Measurements from ENCODE around the gene EXOC3. TPM values are rescaled to one million over a fixed set of nuclear protein-coding genes. Genes with fewer than 3 reads are reported as not detected.

Gene EXOC3
- total and polyA plus RNA-seq, 2 of the 8 experiments (the other 6 are each of a cell fraction or from before 2014, with no cell fraction given) = 14.4 to 30.0 TPM

DNA sequence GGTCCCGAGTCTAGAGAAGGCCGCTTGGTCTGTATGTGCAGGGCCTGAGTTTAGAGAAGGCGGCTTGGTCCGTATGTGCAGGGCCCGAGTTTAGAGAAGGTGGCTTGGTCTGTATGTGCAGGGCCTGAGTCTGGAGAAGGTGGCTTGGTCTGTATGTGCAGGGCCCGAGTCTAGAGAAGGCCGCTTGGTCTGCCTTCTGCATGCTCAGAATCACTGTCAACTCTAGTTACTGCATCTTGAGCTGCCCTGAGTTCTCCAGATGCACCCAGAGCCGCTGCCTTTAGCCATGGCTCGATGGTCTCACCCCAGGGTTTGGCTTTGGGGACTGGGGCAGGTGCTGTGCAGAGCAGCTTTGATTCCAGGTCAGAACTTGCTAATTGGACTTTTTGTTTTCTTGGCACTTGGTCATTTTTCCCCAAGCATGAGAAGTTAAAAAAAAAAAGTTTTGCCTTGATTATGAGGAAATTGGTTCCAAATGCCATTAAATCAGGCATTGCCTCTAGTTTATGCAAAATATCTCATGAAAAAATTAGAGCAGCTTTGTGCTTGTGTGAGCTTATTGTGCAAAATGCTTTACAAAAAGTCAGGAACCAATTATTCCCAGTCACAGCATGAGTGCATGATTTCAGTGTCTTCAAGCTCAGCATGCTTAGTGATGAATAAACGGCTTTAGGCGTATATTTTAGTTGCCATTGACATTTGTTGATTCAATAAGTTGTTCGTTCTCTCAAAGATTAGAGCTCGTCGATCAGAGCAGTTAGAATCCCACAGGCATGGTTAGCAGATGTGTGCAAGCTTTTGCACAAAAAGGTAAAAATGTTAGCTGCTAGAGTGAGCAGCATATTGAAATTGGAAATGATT is 25.4 kb upstream of the EXOC3 start:
- Histone ChIP-seq H3K14ac (ENCODE audit: insufficient read length) (no peak overlapping the region), H2BK12ac (ENCODE audit: low read depth, low read length) (no peak overlapping the region), H3K27ac (ENCODE audit: low read depth, low read length) (no peak overlapping the region), H2BK120ac (replicated peaks; ENCODE audit: low read depth, low read length) (no peak overlapping the region), H2BK15ac (ENCODE audit: low read length) (no peak overlapping the region), H4K20me1 (replicated peaks in 1 of 2; ENCODE audit: control insufficient read depth in 1 of 2, insufficient read depth in 2 of 2, low read length in 2 of 2) (no peaks in the 10 kb centered on the region), H3K4ac (replicated peaks; ENCODE audit: insufficient read length, low read depth, low read length) (no peak overlapping the region), H3K4me3 (ENCODE audit: extremely low read depth in 1 of 4, insufficient read depth in 2 of 4, low read depth in 3 of 4, low read length in 4 of 4) (no peak overlapping the region), H3K56ac (replicated peaks; ENCODE audit: insufficient read length, low read depth, low read length) (no peak overlapping the region), H3K23me2 (ENCODE audit: low read depth, low read length) (no peaks in the 10 kb centered on the region), H2AK5ac (ENCODE audit: low read depth, low read length) (no peak overlapping the region), H4K8ac (ENCODE audit: extremely low read depth, insufficient read depth, low read length) (no peak overlapping the region; the same call in 1 of the 2 replicates), H3K18ac (ENCODE audit: extremely low read depth, low read length) (no peak overlapping the region), H3K4me2 (ENCODE audit: insufficient read depth in 1 of 2, low read depth in 2 of 2, low read length in 2 of 2) (no peak overlapping the region), H4K5ac (ENCODE audit: insufficient read length, low read depth, low read length) (no peak overlapping the region), H3K27me3 (replicated peaks in 1 of 4; ENCODE audit: control insufficient read depth in 3 of 4, extremely low read depth in 1 of 4, insufficient read depth in 3 of 4, low read length in 3 of 4) (peaks cover 0 to 2% (median 0%) of the 10 kb centered on the region in 4 experiments; a peak in 1 of 7 replicates), H3K9me3 (ENCODE audit: insufficient read depth in 2 of 2, low read depth in 1 of 2, low read length in 1 of 2) (no peaks in the 10 kb centered on the region), H3K36me3 (ENCODE audit: control insufficient read depth in 2 of 4, insufficient read depth in 4 of 4, low read length in 3 of 4) (no peaks in the 10 kb centered on the region), H2BK20ac (ENCODE audit: low read length) (no peak overlapping the region), H2AFZ (ENCODE audit: low read length) (no peak overlapping the region), H3K9ac (replicated peaks in 1 of 4; ENCODE audit: extremely low read depth in 1 of 4, low read depth in 3 of 4, low read length in 3 of 4) (no peak overlapping the region), H2BK5ac (ENCODE audit: low read depth, low read length) (no peak overlapping the region), H3K23ac (ENCODE audit: insufficient read length) (no peak overlapping the region), H3K79me1 (ENCODE audit: low read depth, low read length) (no peaks in the 10 kb centered on the region), H3K79me2 (ENCODE audit: control insufficient read depth in 1 of 2, insufficient read depth in 2 of 2, low read length in 2 of 2) (no peaks in the 10 kb centered on the region), H3K4me1 (replicated peaks in 1 of 4; ENCODE audit: control insufficient read depth in 3 of 4, insufficient read depth in 4 of 4, low read length in 3 of 4) (peaks cover 0 to 10% (median 7%) of the 10 kb centered on the region in 4 experiments; a peak in 3 of 7 replicates), H4K91ac (replicated peaks; ENCODE audit: insufficient read length, low read length) (no peak overlapping the region)
- ChIA-PET CTCF (ENCODE audit: partially characterized antibody) (interaction anchor here (0.8 to 9.1 kb wide), 6 partner anchors 14 to 143 kb away, joined by 3 to 99 read pairs (median 4); no protein-coding TSS in a partner anchor), POLR2A (ENCODE audit: partially characterized antibody) (interaction anchor here (1.1 kb wide), 1 partner anchor 11 kb away, joined by 3 read pairs; no protein-coding TSS in a partner anchor)
- WGBS, 2 experiments (ENCODE audit: extremely low coverage in 1 of 2, insufficient coverage in 1 of 2, insufficient read length in 1 of 2, insufficient replicate concordance in 2 of 2, low coverage in 1 of 2, low lambda C conversion rate in 2 of 2, missing lambda C conversion rate in 1 of 2) = 91% methylated on average over 14 of the region's 14 CpGs; no CpG with 5 or more reads in 1 of the 2 experiments
- FAIRE-seq = no peak
- no peak for DNase-seq (ENCODE audit: low read depth in 1 of 2, low spot score in 2 of 2)
- TF ChIP-seq CREB1 (IDR thresholded peaks at IDR 0.05) = no peak
- no peak for TF ChIP-seq PHF8 (conservative IDR thresholded peaks at IDR 0.05; ENCODE audit: low read depth, low read length)
- no peak for TF ChIP-seq TBP (IDR thresholded peaks at IDR 0.05; ENCODE audit: low read depth, low read length)
- TF ChIP-seq CHD1 (IDR thresholded peaks at IDR 0.05; ENCODE audit: low read depth, low read length) = no peak
- TF ChIP-seq CTBP2 (IDR thresholded peaks at IDR 0.05; ENCODE audit: borderline replicate concordance, insufficient read depth, insufficient read length, low read length) = no peak
- TF ChIP-seq KDM1A (IDR thresholded peaks at IDR 0.05; ENCODE audit: borderline replicate concordance, low read length) = no peak
- TF ChIP-seq KDM4A (IDR thresholded peaks at IDR 0.05; ENCODE audit: low read depth, low read length, severe bottlenecking) = no peak
- TF ChIP-seq BRCA1 (IDR thresholded peaks at IDR 0.05; ENCODE audit: low read depth, low read length) = no peak
- no peak for TF ChIP-seq ASH2L (IDR thresholded peaks at IDR 0.05; ENCODE audit: low read length)
- TF ChIP-seq EP300 (IDR thresholded peaks at IDR 0.05; ENCODE audit: borderline replicate concordance in 1 of 2, low read depth in 2 of 2, low read length in 2 of 2) = no peak
- TF ChIP-seq RBBP5 (IDR thresholded peaks at IDR 0.05; ENCODE audit: borderline replicate concordance, low read depth, low read length) = no peak
- TF ChIP-seq SIN3A (conservative IDR thresholded peaks at IDR 0.05 in 1 of 2, IDR thresholded peaks at IDR 0.05 in 1 of 2; ENCODE audit: low read depth in 1 of 2, low read length in 2 of 2) = no peak
